NCI-H1694 treated with DMSO at 0.1 percent for 48 hours (cell line): ENCODE data around the gene UGT1A8.

Experiments
- DNase-seq: peaks from one replicate; lab custom pipeline; 2025; lab: John Stamatoyannopoulos, UW

The UGT1A8 gene

DNA sequence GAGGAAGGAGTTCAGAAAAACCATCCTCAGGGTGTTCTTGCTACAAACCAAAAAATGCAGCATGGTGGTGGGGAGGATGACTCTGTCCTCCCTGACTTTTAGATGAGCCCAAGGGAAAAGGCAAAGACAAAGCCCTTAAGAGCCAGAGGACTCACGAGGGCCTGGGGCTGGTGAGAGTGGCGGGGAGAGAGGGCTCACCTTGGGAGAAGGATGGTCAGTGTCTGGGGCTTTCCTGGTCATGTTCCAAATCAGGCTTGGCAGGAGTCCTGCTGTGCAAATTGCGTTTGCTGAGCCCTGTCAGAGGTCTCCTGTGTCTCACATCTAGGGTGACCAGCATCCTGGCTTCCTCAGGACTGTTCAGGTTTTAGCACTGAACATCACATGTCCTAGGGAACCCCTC lies 147.3 kb downstream of the UGT1A8 start:
- DNase-seq = no peak

- DNase-seq = no peak
These were observed 149.0 kb downstream of the UGT1A8 start for GRCh38 chr2:233766416-233766815.

DNA sequence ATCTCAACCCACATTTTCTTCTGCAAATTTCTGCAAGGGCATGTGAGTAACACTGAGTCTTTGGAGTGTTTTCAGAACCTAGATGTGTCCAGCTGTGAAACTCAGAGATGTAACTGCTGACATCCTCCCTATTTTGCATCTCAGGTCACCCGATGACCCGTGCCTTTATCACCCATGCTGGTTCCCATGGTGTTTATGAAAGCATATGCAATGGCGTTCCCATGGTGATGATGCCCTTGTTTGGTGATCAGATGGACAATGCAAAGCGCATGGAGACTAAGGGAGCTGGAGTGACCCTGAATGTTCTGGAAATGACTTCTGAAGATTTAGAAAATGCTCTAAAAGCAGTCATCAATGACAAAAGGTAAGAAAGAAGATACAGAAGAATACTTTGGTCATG lies 150.6 kb downstream of the UGT1A8 start:
- DNase-seq = no peak

GRCh38 chr2:233769260-233769659 lies 151.8 kb downstream of the UGT1A8 start:
- DNase-seq = no peak

- DNase-seq = no peak
These were observed 154.7 kb downstream of the UGT1A8 start for GRCh38 chr2:233772153-233772552.

DNA sequence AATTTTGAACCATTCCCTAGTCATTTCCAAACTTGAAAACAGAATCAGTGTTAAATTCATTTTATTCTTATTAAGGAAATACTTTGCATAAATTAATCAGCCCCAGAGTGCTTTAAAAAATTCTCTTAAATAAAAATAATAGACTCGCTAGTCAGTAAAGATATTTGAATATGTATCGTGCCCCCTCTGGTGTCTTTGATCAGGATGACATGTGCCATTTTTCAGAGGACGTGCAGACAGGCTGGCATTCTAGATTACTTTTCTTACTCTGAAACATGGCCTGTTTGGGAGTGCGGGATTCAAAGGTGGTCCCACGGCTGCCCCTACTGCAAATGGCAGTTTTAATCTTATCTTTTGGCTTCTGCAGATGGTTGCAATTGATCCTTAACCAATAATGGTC lies 155.2 kb downstream of the UGT1A8 start:
- no peak for DNase-seq

DNA sequence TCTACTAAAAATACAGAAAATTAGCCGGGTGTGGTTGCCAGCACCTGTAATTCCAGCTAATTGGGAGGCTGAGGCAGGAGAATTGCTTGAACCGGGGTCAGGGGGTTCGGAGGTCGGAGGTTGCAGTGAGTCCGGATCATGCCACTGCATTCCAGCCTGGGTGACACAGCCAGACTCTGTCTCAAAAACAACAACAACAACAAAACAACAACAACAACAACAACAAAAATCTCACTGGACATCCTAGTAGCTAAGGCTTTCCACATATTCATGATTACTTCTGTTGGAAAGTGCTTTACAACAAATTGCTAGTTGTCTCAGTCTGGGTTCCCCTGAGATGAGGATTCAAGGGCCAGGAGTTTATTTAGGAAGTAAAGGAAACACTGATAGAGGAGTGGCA lies 156.4 kb downstream of the UGT1A8 start:
- DNase-seq = no peak

DNA sequence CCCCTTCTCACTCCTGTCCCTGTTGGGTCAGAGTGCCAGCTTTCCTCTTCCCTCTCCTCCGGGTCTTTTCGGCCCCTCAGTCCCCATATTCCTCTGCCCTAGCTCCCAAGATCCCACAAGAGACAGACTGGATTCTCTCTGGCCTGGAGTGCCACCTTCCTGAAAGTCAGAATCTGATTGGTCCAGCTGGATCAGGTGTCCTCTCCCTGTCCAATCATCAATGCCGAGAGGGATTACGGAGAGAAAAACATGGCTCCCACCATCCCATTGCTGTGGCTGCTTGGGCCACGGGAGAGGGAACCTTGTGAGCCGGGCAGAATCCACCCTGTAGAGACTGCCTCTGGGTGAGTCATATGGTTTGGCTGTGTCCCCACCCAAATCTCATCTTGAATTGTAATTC lies 158.0 kb downstream of the UGT1A8 start:
- DNase-seq = no peak

DNA sequence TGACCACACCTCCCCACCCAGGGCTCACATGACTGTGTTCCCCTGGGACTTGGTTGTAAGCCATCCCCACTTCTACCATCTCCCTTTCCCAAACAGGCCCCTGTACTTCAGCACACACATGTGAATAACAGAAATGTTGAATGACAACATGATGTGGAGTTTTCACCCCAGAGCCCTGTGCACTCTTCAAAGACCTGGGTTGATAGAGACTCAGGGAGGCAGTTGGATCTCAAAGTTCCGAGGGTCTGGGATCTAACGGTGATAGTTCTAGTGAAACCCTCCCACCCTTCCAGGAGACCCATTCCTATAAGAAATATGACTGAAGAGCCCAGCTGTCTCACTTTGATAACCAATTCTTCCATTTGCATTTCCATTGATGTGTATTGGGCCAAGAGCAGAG lies 160.6 kb downstream of the UGT1A8 start, which contains the start of gene MROH2A:
Gene MROH2A, plus strand, starts transcription at position 301 of the 400 bp plus-strand sequence. CDS start 1,029 bp downstream, outside the sequence.
- no peak for DNase-seq

DNA sequence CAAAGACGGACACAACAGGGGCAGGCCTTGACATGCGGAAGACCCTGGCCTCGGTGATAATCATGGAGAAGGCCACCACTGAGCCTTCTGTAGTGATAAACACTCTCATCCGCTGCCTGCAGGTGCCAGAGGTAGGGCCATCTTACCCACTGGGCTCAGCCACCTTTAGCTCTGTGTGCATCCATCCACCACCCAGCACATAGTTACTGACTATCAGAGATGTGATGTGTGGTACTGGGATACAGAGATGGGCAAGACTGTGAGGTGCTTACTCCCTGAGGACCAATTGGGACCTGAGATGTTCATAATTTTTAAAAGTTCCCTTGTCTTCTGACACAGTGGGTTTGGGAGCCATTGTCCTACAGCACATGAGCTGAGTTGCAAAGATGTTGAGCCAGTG lies 162.3 kb downstream of the UGT1A8 start:
- no peak for DNase-seq

- no peak for DNase-seq
These were observed 163.3 kb downstream of the UGT1A8 start for GRCh38 chr2:233780771-233781170.

GRCh38 chr2:233789554-233789953 lies 172.1 kb downstream of the UGT1A8 start:
- DNase-seq = no peak

DNA sequence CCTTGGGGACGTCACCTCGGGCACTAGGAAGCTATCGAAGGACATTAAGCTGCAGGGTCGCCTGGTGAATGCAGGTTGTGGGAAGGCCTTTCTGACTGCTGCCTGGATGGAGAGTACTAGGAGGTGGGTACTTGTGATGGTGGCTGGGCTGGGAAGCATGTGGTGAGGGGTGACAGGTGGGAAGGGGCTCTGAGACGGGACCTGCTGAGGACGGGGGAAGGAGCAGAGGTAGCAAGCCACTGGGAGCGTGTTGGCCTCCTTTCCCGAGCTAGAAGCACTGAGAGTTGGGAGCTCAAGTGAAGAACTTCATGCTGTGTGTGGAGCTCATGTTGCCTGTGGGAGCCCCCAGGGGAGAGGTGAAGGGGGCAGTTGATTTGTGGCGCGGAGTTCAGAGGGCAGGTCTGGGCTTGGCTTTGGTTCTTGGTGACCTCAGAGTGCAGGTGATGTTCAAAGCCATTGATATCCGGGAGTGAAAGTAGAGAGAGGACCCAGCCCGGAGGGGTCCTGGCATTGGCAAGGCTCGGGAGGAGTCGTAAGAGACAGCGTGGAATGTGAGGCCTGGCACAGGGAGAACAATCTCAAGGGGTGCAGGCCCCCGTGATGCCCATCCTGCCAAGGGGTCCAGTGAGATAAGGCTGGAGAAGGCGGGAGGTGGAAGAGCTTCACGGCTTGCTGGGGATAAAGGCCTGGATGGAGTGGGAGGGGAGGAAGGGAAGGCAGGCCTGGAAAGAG lies 173.9 kb downstream of the UGT1A8 start:
- DNase-seq = no peak

GRCh38 chr2:233791883-233792329 lies 174.5 kb downstream of the UGT1A8 start:
- DNase-seq = no peak

GRCh38 chr2:233792720-233793119 lies 175.3 kb downstream of the UGT1A8 start:
- no peak for DNase-seq

GRCh38 chr2:233793465-233794127 lies 176.2 kb downstream of the UGT1A8 start:
- no peak for DNase-seq

DNA sequence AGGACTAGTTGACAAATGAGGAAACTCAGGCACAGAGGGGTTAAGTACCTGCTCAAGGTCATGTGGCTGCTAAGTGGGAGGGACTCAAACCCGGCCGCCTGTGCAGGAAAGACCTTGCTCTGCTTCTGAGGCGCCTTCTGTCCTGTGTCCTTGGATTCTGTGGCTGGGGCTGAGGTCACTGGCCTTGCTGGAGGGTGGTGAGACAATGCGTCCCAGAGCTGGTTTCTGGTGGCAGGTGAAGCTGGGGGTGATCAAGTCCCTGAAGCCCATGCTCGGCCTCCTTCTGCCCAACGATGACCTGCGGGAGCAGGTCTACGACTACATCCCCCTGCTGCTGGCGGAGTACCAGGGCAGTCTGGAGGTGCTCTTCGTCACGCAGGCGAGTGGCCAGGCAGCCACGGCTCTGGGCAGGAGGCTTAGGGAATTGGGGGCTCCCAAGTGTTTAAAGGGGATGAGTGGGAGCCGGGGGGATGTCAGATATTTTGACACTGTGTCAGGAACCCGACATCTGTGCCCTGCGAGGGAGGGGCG lies 176.8 kb downstream of the UGT1A8 start:
- DNase-seq = no peak

DNA sequence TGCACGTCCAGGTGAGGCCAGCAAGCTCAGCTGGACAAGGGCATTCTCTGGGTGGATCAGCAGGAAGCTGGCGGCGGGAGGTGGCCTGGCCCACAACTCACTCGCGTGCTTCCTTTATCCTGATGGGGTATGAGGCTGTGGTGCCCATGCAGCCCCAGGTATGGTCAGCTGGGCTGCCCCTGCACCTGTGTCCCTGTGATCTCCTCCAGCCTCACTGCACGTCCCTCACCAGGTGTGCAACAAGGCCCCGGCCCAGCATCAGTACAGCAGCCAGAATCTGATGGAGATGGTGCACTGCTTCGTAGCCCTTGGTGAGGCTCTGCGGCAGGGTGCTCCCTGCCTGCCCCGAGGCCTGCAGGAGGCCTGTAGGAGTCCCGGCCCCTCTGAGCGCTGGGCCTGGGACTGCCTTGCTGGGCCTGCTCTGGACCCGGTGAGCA lies 178.3 kb downstream of the UGT1A8 start:
- DNase-seq = no peak

DNA sequence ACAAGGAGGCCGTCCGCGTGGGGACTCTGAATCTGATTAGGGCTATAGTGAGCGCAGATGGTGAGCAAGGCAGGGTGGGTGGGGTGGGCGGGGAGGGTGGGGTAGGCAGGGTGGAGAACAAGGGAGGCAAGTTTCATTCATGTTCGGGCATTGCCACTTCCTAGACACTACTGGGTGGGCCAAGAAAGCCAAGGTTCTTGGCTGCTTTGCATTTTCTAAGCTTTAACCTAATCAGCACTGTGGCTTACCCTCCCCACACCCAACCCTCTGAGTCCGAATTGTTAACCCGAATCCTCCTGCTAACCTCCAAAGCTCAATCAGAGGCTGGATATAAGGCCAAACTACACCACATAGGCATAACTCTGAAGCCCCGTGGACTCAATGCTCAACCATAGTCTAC lies 178.8 kb downstream of the UGT1A8 start:
- no peak for DNase-seq

DNA sequence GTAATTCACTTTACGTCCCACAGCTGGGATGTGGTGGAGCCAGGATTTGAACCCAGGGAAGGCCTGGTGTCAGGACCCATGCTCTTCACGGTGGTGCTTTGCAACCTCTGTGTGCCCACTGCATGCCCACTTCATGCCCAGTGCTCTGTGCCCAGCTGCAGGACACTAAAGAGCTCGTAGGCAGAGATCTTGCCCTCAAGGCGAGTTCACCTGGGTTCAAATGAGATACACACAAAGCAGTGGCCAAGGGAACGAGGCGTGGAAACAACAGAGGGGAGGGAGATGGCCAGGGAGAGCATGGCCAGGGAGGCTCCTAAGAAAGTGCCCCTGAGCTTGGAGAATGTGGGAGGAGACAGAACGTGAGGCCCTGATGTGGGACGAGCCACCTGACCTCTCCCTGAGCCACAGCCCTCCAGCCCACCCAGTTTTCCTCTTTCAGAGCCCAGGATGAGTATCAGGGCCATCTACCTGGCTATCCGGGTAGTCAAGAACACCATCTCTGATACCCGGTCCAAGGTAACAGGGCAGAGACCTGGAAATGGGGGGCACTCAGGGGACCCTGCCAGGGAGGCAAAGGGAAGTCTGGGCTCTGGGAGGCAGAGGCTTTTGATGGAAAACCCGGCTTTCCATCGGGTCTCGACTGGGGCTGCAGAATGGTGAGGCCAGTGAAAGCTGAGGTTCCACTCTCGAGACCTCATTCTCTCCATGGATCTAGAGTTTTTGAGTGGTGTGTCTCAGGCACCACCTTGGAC lies 181.1 kb downstream of the UGT1A8 start:
- no peak for DNase-seq

DNA sequence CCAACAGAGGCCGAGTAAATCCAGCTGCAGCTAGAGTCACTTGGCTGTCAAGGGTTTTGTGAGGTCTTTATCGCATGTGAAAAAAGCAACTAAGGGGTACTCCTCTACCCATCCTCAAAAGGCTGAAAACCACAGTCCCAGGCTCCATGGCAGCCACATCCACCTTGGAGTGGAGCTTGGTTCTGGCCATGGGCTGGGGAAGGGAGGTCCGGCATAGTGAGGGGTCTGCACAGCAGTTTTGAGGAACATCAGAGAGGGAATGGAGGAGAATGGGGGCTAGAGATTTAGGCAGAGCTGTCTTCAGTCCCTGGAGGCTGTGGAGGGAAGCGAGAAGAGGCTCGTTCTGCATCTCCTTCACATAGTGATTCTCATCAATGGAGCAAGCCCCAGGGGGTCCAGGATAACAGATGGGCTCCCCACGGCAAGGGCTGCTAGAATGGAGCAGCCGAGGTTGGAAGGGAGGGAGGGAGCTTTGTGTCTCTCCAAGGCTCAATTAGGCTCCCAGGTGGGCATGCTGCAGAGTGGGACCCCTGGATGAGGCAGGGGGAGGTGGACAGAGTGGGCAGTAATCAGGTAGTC lies 181.7 kb downstream of the UGT1A8 start:
- DNase-seq = no peak

- DNase-seq = no peak
These were observed 182.3 kb downstream of the UGT1A8 start for GRCh38 chr2:233799716-233800115.
